ENCODE data around the gene CEP131.

- TF ChIP-seq CTCF (IDR thresholded peaks at IDR 0.05) (no peak), POLR2A (IDR thresholded peaks at IDR 0.05) (no peak)
Measured at GRCh38 chr17:81158688-81159590, 63.8 kb downstream of the CEP131 start.
